ENCODE data around the gene MED23. TPM values are rescaled to one million over a fixed set of nuclear protein-coding genes. Genes with fewer than 3 reads are reported as not detected.

MED23 gene
- total and polyA plus RNA-seq, 9 of the 15 experiments (the other 6 are each of a cell fraction or from before 2014, with no cell fraction given), result 13.7 to 61.2 (median 27.2) TPM

GRCh38 chr6:131627724-131628682, at the start of gene MED23 (continued):
- peak; percentile 54; the same call in 1 of the 2 replicates for TF ChIP-seq ZNF740 (CRISPR knock-in tag; IDR thresholded peaks at IDR 0.05)
- no peak for TF ChIP-seq ZNF740 (tag; IDR thresholded peaks at IDR 0.05)
- peak; percentile 94 for TF ChIP-seq RBM22 (IDR thresholded peaks at IDR 0.05; ENCODE audit: low read depth, low read length, poor library complexity, severe bottlenecking)
- TF ChIP-seq PYGO2 (tag; IDR thresholded peaks at IDR 0.05), result peak; percentile 50; the same call in 1 of the 2 replicates
- no peak for TF ChIP-seq DNMT1 (IDR thresholded peaks at IDR 0.05)
- TF ChIP-seq ZBTB34 (CRISPR knock-in tag; IDR thresholded peaks at IDR 0.05), result no peak
- no peak for TF ChIP-seq TEAD2 (tag; IDR thresholded peaks at IDR 0.05)
- TF ChIP-seq SMAD4 (CRISPR knock-in tag; conservative IDR thresholded peaks at IDR 0.05), result peak; percentile 87
- peak; percentile 99 for TF ChIP-seq NCOA1 (IDR thresholded peaks at IDR 0.05; ENCODE audit: low read depth)
- peak; percentile 97; the same call in 1 of the 2 replicates for TF ChIP-seq SREBF2 (CRISPR knock-in tag; IDR thresholded peaks at IDR 0.05)
- TF ChIP-seq ZNF12 (CRISPR knock-in tag; IDR thresholded peaks at IDR 0.05), result peak; percentile 84; the same call in 1 of the 2 replicates
- peak; percentile 73 for TF ChIP-seq ELF4 (CRISPR knock-in tag; IDR thresholded peaks at IDR 0.05)
- TF ChIP-seq CUX1 (CRISPR knock-in tag; IDR thresholded peaks at IDR 0.05), result no peak
- TF ChIP-seq NR2C2 (CRISPR knock-in tag; IDR thresholded peaks at IDR 0.05), result peak; percentile 89
- TF ChIP-seq NR2C2 (tag; IDR thresholded peaks at IDR 0.05), result peak; percentile 52; the same call in 1 of the 2 replicates
- TF ChIP-seq TCF3 (CRISPR knock-in tag; IDR thresholded peaks at IDR 0.05), result peak; percentile 62
- TF ChIP-seq CREM (IDR thresholded peaks at IDR 0.05; ENCODE audit: low read depth), result peak; percentile 89
- TF ChIP-seq RFX5 (IDR thresholded peaks at IDR 0.05; ENCODE audit: low read depth, low read length), result peak; percentile 26; the same call in 1 of the 2 replicates
- TF ChIP-seq CC2D1A (IDR thresholded peaks at IDR 0.05), result peak; percentile 93
- TF ChIP-seq DMBX1 (CRISPR knock-in tag; IDR thresholded peaks at IDR 0.05; ENCODE audit: borderline replicate concordance), result peak; percentile 76; the same call in 1 of the 2 replicates
- no peak for TF ChIP-seq HDAC6 (IDR thresholded peaks at IDR 0.05; ENCODE audit: low read depth, low read length)
